ENCODE measurements around the gene EIF3F. TPM values are rescaled to one million over a fixed set of nuclear protein-coding genes. Genes with fewer than 3 reads are reported as not detected.

The EIF3F gene
- total and polyA plus RNA-seq, 2 of the 4 experiments (the other 2 are of a cell fraction), result 279 to 306 TPM

GRCh38 chr11:8028766-8029165 lies 41.6 kb downstream of the EIF3F start:
- CTCF ChIA-PET, result no interaction called here
- BruUV-seq (replicated peaks), result no TSS peak
- no CpG with 5 or more reads among the region's 4 CpGs for WGBS, 2 experiments (ENCODE audit: extremely low coverage in 2 of 2, insufficient read length in 1 of 2)
- Histone ChIP-seq H3K79me1 (ENCODE audit: low read depth in 1 of 2, low read length in 2 of 2) (peaks cover 0 to 3% of the 10 kb centered on the region in 2 experiments; a peak in 1 of 4 replicates), H3K36me3 (ENCODE audit: control insufficient read depth, insufficient read depth, low read length) (no peaks in the 10 kb centered on the region), H3K27me3 (ENCODE audit: control insufficient read depth, insufficient read depth, low read length) (no peaks in the 10 kb centered on the region; the same call in 1 of the 2 replicates), H4K8ac (ENCODE audit: low read depth in 2 of 2, low read length in 2 of 2) (no peak overlapping the region), H3K9me1 (ENCODE audit: insufficient read depth, low read length) (no peaks in the 10 kb centered on the region; the same call in 1 of the 2 replicates), H2BK20ac (ENCODE audit: low read depth, low read length) (no peak overlapping the region), H3K4me1 (ENCODE audit: control insufficient read depth, insufficient read depth, low read length) (peaks cover 4% of the 10 kb centered on the region; the same call in 1 of the 2 replicates), H2AK5ac (ENCODE audit: low read depth, low read length) (no peak overlapping the region), H4K20me1 (ENCODE audit: insufficient read depth, low read length) (no peaks in the 10 kb centered on the region), H3K9ac (ENCODE audit: low read depth, low read length) (no peak overlapping the region), H3K4me2 (ENCODE audit: low read depth, low read length) (no peak overlapping the region), H4K5ac (ENCODE audit: low read depth, low read length) (no peak overlapping the region), H4K91ac (ENCODE audit: insufficient read depth, low read depth, low read length) (no peak overlapping the region), H3K4me3 (ENCODE audit: insufficient read depth, low read depth, low read length) (no peak overlapping the region), H3K18ac (ENCODE audit: low read depth, low read length) (no peak overlapping the region), H2AK9ac (replicated peaks; ENCODE audit: low read depth, low read length, poor library complexity) (no peak overlapping the region), H2BK5ac (ENCODE audit: low read depth, low read length, poor library complexity, severe bottlenecking) (no peak overlapping the region), H2AFZ (replicated peaks; ENCODE audit: low read length, poor library complexity) (no peak overlapping the region), H3K4ac (ENCODE audit: low read depth, low read length) (no peak overlapping the region), H3K14ac (replicated peaks; ENCODE audit: low read depth, low read length) (no peak overlapping the region), H2BK15ac (ENCODE audit: low read depth, low read length) (no peak overlapping the region), H2BK120ac (ENCODE audit: low read depth, low read length) (no peak overlapping the region), H3K56ac (ENCODE audit: extremely low read depth, insufficient read depth, low read length) (no peak overlapping the region), H3K23ac (ENCODE audit: low read depth, low read length) (no peak overlapping the region), H3K9me3 (ENCODE audit: control insufficient read depth, insufficient read depth, low read length) (no peaks in the 10 kb centered on the region), H3K27ac (ENCODE audit: insufficient read depth, low read length) (no peak overlapping the region)
- in situ Hi-C loops (cut with MboI; ENCODE audit: low sequenced_read_pairs) (no loop called here), intact Hi-C loops (cut with micrococcal nuclease) (no loop called here), dilution Hi-C loops (cut with HindIII; ENCODE audit: low sequenced_read_pairs, unreplicated experiment) (no loop called here)
- TF ChIP-seq CEBPB (IDR thresholded peaks at IDR 0.05; ENCODE audit: low read depth, low read length) (no peak), RCOR1 (IDR thresholded peaks at IDR 0.05; ENCODE audit: insufficient replicate concordance, low read length) (no peak), FOS (IDR thresholded peaks at IDR 0.05; ENCODE audit: low read depth, low read length) (no peak), POLR2A (IDR thresholded peaks at IDR 0.05; ENCODE audit: low read depth, low read length) (no peak), SMC3 (IDR thresholded peaks at IDR 0.05; ENCODE audit: low read depth, low read length) (no peak), BHLHE40 (IDR thresholded peaks at IDR 0.05; ENCODE audit: low read depth, low read length) (no peak), NFE2L2 (IDR thresholded peaks at IDR 0.05; ENCODE audit: low read depth, low read length) (no peak), MAFK (IDR thresholded peaks at IDR 0.05; ENCODE audit: low read depth, low read length) (no peak), CHD1 (IDR thresholded peaks at IDR 0.05; ENCODE audit: low read depth, low read length) (no peak), MAZ (IDR thresholded peaks at IDR 0.05; ENCODE audit: borderline replicate concordance, low read depth, low read length) (no peak)
- TF ChIP-seq, protein P1, sequence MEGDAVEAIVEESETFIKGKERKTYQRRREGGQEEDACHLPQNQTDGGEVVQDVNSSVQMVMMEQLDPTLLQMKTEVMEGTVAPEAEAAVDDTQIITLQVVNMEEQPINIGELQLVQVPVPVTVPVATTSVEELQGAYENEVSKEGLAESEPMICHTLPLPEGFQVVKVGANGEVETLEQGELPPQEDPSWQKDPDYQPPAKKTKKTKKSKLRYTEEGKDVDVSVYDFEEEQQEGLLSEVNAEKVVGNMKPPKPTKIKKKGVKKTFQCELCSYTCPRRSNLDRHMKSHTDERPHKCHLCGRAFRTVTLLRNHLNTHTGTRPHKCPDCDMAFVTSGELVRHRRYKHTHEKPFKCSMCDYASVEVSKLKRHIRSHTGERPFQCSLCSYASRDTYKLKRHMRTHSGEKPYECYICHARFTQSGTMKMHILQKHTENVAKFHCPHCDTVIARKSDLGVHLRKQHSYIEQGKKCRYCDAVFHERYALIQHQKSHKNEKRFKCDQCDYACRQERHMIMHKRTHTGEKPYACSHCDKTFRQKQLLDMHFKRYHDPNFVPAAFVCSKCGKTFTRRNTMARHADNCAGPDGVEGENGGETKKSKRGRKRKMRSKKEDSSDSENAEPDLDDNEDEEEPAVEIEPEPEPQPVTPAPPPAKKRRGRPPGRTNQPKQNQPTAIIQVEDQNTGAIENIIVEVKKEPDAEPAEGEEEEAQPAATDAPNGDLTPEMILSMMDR (conservative IDR thresholded peaks at IDR 0.05; ENCODE audit: low read depth, low read length), result no peak
- DNase-seq (no peak), ATAC-seq (ENCODE audit: low read depth) (no peak)
- POLR2A ChIA-PET (ENCODE audit: unreplicated experiment), result no interaction called here
